ENCODE results near the gene GHR.

DNA sequence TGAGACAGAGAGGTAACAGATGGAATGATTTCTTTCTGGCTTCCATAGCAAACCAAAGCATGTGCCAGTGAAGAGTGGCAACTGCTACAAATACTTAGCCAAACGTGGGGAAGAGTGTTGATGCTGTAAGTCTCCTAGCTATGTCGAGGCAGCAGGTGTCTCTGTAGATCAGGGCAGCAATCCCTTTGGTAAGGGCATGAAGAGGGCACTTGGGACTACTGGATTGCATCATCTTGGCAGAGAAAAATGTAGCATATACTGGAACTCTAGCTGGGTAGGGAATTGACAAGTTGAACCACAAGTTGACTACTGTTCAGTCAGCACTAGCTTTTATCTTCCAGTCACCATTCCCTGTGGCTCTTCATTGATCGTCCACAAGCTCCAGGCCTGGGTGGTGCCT is 75.8 kb downstream of the GHR start:
- TF ChIP-seq, protein P1, sequence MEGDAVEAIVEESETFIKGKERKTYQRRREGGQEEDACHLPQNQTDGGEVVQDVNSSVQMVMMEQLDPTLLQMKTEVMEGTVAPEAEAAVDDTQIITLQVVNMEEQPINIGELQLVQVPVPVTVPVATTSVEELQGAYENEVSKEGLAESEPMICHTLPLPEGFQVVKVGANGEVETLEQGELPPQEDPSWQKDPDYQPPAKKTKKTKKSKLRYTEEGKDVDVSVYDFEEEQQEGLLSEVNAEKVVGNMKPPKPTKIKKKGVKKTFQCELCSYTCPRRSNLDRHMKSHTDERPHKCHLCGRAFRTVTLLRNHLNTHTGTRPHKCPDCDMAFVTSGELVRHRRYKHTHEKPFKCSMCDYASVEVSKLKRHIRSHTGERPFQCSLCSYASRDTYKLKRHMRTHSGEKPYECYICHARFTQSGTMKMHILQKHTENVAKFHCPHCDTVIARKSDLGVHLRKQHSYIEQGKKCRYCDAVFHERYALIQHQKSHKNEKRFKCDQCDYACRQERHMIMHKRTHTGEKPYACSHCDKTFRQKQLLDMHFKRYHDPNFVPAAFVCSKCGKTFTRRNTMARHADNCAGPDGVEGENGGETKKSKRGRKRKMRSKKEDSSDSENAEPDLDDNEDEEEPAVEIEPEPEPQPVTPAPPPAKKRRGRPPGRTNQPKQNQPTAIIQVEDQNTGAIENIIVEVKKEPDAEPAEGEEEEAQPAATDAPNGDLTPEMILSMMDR (IDR thresholded peaks at IDR 0.05; ENCODE audit: extremely low read depth in 1 of 2, insufficient read depth in 1 of 2, low read depth in 1 of 2, low read length in 2 of 2) = no peak
- no peak for TF ChIP-seq POLR2AphosphoS5 (IDR thresholded peaks at IDR 0.05; ENCODE audit: insufficient read depth, low read depth, low read length)
- no peak for TF ChIP-seq EZH2 (IDR thresholded peaks at IDR 0.05; ENCODE audit: borderline replicate concordance, low read depth, low read length, severe bottlenecking)
- TF ChIP-seq FOS (IDR thresholded peaks at IDR 0.05; ENCODE audit: borderline replicate concordance, insufficient read depth, low read length) = no peak
